Measurements from ENCODE around the gene SMG5.
A peak's percentile ranks its signal among the peaks of the same experiment; 100 is the strongest.

The SMG5 gene

DNA sequence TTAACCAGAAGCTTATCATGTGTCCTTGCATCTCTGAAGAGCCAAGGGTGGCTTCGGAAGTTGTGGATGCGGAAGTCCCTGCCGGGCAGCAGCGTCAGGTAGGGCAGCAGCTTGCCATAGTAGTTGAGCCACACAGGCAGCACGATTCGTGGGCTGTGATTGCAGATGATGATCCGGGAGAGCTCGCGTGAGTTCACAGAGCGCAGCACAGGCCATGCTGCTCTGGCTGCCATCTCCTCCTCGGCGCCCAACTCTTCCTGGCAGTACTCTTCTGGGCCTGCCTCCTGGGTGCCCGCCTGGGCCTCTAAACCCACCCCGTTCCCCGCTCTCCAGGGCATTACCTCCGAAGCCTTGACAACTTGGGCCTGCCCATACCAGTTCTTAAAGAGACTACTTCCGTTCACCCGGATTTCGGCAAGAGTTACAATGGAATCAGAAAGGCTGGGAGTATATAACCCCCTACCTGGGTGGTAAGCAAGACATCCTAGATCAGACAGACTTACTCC lies 16.3 kb upstream of the SMG5 start, which contains the start of gene VHLL:
Gene VHLL, minus strand, starts transcription at position 456 of the 506 bp plus-strand sequence. Its CDS starts 118 bp downstream, at position 338.
- no peak within 1 kb of the TSS for H3K27ac ChIP-seq (ENCODE audit: extremely low read depth, low read depth, low read length)
- H3K4me3 ChIP-seq (ENCODE audit: low read depth, low read length), result no peak within 1 kb of the TSS
- H3K4me1 ChIP-seq (ENCODE audit: control insufficient read depth, insufficient read depth, low read length), result peaks cover 3% of the 10 kb centered on the region; the same call in 1 of the 2 replicates
- ChIA-PET CTCF (interaction anchor here (1.0 kb wide), 1 partner anchor 21 kb away, joined by 3 read pairs; no protein-coding TSS in a partner anchor), POLR2A (no interaction called here)
- TF ChIP-seq, protein P1, sequence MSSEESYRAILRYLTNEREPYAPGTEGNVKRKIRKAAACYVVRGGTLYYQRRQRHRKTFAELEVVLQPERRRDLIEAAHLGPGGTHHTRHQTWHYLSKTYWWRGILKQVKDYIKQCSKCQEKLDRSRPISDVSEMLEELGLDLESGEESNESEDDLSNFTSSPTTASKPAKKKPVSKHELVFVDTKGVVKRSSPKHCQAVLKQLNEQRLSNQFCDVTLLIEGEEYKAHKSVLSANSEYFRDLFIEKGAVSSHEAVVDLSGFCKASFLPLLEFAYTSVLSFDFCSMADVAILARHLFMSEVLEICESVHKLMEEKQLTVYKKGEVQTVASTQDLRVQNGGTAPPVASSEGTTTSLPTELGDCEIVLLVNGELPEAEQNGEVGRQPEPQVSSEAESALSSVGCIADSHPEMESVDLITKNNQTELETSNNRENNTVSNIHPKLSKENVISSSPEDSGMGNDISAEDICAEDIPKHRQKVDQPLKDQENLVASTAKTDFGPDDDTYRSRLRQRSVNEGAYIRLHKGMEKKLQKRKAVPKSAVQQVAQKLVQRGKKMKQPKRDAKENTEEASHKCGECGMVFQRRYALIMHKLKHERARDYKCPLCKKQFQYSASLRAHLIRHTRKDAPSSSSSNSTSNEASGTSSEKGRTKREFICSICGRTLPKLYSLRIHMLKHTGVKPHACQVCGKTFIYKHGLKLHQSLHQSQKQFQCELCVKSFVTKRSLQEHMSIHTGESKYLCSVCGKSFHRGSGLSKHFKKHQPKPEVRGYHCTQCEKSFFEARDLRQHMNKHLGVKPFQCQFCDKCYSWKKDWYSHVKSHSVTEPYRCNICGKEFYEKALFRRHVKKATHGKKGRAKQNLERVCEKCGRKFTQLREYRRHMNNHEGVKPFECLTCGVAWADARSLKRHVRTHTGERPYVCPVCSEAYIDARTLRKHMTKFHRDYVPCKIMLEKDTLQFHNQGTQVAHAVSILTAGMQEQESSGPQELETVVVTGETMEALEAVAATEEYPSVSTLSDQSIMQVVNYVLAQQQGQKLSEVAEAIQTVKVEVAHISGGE (tag by site-specific recombination; conservative IDR thresholded peaks at IDR 0.05; ENCODE audit: low read depth), result no peak
- TF ChIP-seq GLIS1 (tag by site-specific recombination; IDR thresholded peaks at IDR 0.05), result no peak
- no peak for TF ChIP-seq ZNF645 (tag by site-specific recombination; IDR thresholded peaks at IDR 0.05)
- no peak for TF ChIP-seq ZSCAN18 (tag by site-specific recombination; IDR thresholded peaks at IDR 0.05)
- no peak for TF ChIP-seq ZNF777 (tag by site-specific recombination; IDR thresholded peaks at IDR 0.05; ENCODE audit: borderline replicate concordance)
- TF ChIP-seq ZNF302 (tag by site-specific recombination; IDR thresholded peaks at IDR 0.05; ENCODE audit: low read depth), result no peak
- TF ChIP-seq HOXC10 (CRISPR knock-in tag; IDR thresholded peaks at IDR 0.05), result no peak
- TF ChIP-seq, protein P2, sequence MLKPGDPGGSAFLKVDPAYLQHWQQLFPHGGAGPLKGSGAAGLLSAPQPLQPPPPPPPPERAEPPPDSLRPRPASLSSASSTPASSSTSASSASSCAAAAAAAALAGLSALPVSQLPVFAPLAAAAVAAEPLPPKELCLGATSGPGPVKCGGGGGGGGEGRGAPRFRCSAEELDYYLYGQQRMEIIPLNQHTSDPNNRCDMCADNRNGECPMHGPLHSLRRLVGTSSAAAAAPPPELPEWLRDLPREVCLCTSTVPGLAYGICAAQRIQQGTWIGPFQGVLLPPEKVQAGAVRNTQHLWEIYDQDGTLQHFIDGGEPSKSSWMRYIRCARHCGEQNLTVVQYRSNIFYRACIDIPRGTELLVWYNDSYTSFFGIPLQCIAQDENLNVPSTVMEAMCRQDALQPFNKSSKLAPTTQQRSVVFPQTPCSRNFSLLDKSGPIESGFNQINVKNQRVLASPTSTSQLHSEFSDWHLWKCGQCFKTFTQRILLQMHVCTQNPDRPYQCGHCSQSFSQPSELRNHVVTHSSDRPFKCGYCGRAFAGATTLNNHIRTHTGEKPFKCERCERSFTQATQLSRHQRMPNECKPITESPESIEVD (tag by site-specific recombination; IDR thresholded peaks at IDR 0.05), result no peak
- TF ChIP-seq GFI1B (tag by site-specific recombination; IDR thresholded peaks at IDR 0.05), result no peak
- no peak for TF ChIP-seq ZNF16 (tag by site-specific recombination; IDR thresholded peaks at IDR 0.05; ENCODE audit: low read depth)
- no peak for TF ChIP-seq KLF10 (tag by site-specific recombination; IDR thresholded peaks at IDR 0.05)
- TF ChIP-seq ZBTB7A (tag by site-specific recombination; IDR thresholded peaks at IDR 0.05; ENCODE audit: low read depth), result no peak
- no peak for TF ChIP-seq KLF9 (tag by site-specific recombination; IDR thresholded peaks at IDR 0.05; ENCODE audit: low read depth)
- no peak for TF ChIP-seq ZFP37 (tag by site-specific recombination; IDR thresholded peaks at IDR 0.05)
- no peak for TF ChIP-seq ZNF19 (tag by site-specific recombination; IDR thresholded peaks at IDR 0.05; ENCODE audit: low read depth)
- TF ChIP-seq ZNF629 (tag by site-specific recombination; IDR thresholded peaks at IDR 0.05), result no peak
- peaks cover under 1 to 13% of the 10 kb centered on the region in 2 experiments; a peak in 2 of 3 replicates for H3K36me3 ChIP-seq (ENCODE audit: control insufficient read depth in 2 of 2, insufficient read depth in 1 of 2, low read length in 2 of 2)
- H3K9me3 ChIP-seq (ENCODE audit: control insufficient read depth, insufficient read depth, low read depth, low read length), result no peaks in the 10 kb centered on the region

- ChIA-PET CTCF (interaction anchor here (1.2 to 1.8 kb wide), 2 partner anchors 24 to 70 kb away, joined by 3 to 4 read pairs; no protein-coding TSS in a partner anchor), POLR2A (interaction anchor here (0.6 to 1.3 kb wide), 3 partner anchors 13 to 102 kb away, joined by 3 to 19 read pairs (median 7); partner anchors contain the start of genes SLC25A44 and SMG5)
- Histone ChIP-seq H3K4me3 (ENCODE audit: low read depth, low read length) (peak within 1 kb of the TSS; percentile 66), H3K9me3 (ENCODE audit: control insufficient read depth, insufficient read depth, low read depth, low read length) (no peaks in the 10 kb centered on the region), H3K27ac (ENCODE audit: extremely low read depth, low read depth, low read length) (no peak within 1 kb of the TSS; the same call in 1 of the 2 replicates), H3K36me3 (ENCODE audit: control insufficient read depth in 2 of 2, insufficient read depth in 1 of 2, low read length in 2 of 2) (peaks cover 0 to 34% of the 10 kb centered on the region in 2 experiments; a peak in 1 of 3 replicates), H3K4me1 (ENCODE audit: control insufficient read depth, insufficient read depth, low read length) (peaks cover 3% of the 10 kb centered on the region; the same call in 1 of the 2 replicates)
- TF ChIP-seq PRDM2 (tag by site-specific recombination; IDR thresholded peaks at IDR 0.05; ENCODE audit: borderline replicate concordance), result no peak
- TF ChIP-seq INSM2 (tag by site-specific recombination; IDR thresholded peaks at IDR 0.05), result no peak
Observed at GRCh38 chr1:156295391-156295947, 12.8 kb upstream of the SMG5 start, which contains the start of gene GLMP. TSS of gene GLMP (minus strand) at chr1:156295679. CDS start at chr1:156295645, 34 bp downstream.

Data from HEK293 (cell line).